HL-60/S4 treated with phorbol 12-myristate 13-acetate at 8.2 ng/mL for 4 days and 3 days (cell line): ENCODE data around the gene EFNB2.

Source experiments
- in situ Hi-C: fragments of 300-500 bp; cut with MboI; formaldehyde crosslinking; loops from 2 replicates; pipeline ENCODE4 v1.15.0; 2022; ENCODE audit warnings: low sequenced_read_pairs

Gene EFNB2

GRCh38 chr13:106488686-106489085, 46.8 kb downstream of the EFNB2 start:
- in situ Hi-C loops, result no loop called here

GRCh38 chr13:106488076-106488475, 47.4 kb downstream of the EFNB2 start:
- in situ Hi-C loops, result no loop called here

DNA sequence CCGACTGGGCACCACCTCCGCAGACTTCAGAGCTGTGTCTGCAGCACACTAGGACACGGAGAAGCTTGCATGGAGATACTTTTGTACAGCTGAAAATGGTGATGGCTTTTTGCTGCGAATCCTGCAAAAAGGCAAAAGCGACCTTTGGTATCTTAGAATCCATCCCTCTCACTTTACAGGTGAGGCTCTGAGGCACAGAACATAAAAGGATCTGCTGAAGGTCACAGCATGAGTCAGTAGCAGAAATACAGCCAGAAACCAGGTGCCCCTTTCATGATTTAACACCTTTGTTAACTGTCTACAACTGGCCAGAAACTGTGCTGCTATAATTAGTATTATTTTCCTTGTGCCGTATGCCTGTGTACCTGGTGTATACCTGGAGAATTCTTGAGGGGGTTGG, 48.3 kb downstream of the EFNB2 start:
- in situ Hi-C loops, result no loop called here

GRCh38 chr13:106486287-106486686, 49.2 kb downstream of the EFNB2 start:
- in situ Hi-C loops, result no loop called here

DNA sequence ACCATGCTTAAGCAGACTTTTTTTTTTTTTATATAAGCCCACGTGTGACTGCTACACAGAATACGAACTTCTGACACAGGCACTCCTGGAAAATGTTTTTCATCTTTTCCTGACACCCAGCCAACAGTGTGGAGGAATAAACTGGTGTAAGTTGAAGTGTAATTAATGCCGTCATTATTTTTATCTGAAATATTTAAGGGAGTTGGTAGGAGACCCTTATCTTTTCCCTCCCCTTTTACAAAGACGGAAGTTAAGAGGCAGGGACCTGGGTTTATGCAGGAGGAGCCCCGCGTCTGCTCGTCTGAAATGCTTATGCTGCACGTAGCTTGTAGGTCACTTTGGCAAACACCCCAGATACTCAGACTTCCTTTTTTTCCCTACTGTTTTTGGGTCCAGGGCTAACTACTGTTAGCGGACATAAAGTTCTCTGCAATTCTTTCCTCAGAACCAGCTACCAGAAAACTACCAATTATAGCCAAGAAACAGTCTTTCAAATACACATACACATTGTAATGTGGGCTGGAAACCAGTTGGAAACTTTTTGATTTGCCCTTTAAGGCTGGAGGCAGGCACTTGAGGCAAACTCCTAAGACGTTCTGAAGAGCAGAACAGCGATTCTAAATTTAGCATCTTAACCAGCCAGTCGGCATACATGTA, 50.8 kb downstream of the EFNB2 start:
- in situ Hi-C loops, result no loop called here

- in situ Hi-C loops, result no loop called here
Observed at GRCh38 chr13:106484084-106484483, 51.4 kb downstream of the EFNB2 start.

- in situ Hi-C loops, result no loop called here
Observed at GRCh38 chr13:106481919-106482318, 53.5 kb downstream of the EFNB2 start.

DNA sequence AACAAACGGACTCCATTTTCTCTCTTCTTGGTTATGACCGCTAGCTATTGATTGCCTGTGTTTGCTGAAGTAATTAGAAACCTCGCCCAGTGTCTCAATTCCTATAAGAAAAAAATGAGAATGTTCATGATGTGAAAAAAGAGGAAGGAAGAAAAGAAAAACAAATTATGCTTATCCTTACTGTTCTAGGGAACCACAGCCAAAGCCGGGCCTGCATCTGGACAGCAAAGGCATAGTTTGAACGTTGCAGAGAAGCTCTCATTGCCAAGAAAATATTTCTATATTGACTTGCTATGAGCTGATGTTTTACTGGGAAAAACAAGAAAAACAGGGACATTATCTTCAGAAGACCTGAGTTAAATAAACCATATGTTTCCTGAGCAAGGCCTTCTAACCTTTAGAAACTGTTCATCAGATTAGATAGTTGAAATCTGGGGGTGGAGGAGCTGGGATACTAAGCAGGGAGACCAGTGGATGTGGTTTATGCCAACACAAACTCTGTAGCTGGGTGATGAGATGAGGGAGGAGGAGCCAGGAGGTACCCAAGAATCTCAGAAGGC, 55.0 kb downstream of the EFNB2 start:
- in situ Hi-C loops, result no loop called here

DNA sequence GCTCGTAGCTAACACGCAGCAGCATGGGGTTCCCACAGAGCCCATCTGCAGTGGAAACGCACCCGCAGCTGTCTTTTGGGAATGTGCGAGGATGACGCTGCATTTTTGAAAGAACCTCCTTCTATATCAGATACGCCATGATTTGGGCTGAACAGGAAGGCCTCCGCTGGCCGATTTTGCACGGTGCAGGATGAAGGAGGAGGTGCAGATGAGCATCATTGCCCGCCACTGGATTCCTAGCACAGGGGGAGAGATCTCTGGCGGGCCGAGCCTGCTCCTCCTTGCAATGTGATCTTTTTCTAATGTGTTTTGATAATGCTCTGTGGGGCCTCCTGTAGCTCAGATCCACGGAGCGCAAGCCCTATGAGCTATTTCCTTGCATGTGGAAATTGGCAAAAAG, 55.5 kb downstream of the EFNB2 start:
- in situ Hi-C loops, result no loop called here

DNA sequence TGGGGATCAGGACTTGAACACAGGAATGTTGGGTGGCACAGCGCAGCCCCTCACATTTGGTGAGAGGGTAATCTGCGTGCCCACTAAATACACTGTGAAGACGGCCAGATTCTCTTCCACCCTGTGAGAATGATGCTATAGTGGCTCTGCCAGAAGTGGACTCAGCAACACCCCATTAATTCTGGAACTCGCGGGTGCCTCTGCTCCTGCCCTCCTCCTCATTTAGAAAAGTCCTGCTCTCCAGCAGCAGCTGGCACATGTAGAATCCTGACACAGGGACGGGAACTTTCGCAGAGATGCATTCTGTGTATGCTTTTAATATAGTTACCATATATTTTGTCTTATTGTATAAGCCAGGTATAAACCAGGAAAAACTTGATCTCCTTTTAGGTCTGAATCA, 57.3 kb downstream of the EFNB2 start:
- in situ Hi-C loops, result no loop called here

DNA sequence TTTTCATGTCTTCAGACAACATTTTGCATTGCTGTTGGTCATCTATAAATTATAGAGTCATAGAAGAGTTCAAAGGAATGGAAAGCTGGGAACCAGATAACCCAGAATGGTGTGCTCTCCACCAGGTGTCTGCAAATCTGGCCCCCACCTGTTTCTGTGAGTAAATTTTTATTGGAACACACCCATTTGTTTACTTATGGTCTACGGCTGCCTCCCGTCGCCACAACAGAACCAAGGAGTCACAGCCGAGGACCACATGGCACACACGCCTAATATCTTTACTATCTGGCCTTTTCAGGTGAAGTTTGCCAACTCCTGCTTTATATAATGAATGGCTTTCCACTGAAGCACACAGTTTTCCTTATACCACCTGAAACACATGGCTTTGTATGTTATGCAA, 58.2 kb downstream of the EFNB2 start:
- in situ Hi-C loops, result no loop called here

DNA sequence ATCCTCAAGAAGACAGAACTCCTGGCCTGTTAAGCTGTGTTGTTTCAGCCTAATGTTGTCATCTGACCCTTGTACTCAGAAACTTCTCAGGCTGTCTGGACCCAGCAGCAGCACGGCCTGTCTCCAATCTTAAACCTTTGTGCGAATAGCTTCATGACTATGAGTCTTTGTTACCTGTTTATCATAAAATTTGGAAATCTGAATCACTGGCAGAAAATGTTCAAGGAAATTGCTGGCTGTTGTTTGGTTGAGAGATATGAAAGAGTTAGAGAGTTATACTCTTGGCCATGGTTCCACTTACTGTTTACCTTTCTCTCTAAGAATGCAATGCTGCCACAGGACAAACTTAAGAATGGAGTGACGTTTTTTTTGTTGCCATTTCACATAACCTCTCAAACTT, 59.6 kb downstream of the EFNB2 start:
- in situ Hi-C loops, result no loop called here

DNA sequence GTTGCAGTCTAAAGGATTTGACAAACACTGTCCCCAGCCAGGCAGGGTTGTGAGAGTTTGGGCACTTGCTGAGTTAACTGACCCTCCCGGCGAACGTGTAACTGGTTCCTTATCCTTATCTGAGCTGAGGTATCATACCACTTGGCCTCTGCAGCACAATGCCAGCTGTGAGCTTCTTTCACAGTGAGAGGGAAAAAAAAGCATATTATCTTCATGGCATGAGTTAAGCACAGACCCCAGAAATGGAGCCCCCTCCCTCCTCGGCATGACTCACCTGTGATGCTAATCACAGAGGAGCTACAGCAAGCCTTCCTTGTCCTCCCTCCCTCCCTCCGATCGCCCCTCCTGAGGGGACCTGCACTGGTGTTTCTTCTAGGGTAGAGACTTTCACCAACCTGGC, 60.5 kb downstream of the EFNB2 start:
- in situ Hi-C loops, result no loop called here

DNA sequence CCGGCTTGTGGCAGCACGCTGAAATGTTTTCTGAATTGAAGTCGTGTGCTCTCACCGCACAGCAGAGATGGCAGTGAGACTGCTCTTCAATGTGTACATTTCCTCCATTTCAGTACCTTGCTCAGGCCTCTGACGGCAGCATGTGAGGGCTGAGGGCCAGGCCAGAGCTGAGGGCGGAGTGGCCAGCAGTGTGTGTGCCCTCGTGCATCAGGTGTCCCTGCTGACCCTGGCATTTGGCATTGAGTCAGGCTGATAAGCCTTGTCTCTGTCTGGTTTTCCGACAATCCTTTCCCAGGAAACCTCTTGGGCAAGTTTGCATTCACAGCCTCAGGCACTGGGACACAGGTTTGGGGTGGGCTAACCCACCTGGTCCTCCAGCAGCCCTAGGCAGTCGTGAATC, 62.3 kb downstream of the EFNB2 start:
- in situ Hi-C loops, result no loop called here

DNA sequence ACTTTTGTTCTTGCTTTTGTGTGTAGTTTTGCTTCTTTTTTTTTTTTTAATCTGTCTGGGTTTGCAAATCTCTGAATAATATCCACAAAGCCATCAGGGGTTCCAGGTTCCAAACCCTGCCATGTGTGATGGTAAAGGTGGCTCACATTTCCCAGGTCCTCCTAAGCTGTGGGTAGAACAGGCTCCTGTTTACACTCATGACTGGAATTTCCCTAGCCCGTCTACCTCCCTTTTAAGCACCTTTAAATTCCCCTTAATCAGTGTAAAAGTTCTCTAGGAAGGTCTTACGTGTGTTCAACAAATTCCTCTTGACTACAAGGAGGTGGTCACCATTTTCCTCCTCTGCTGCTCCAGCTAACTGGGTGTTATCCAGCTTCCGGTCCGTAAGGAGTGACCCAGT, 62.8 kb downstream of the EFNB2 start:
- in situ Hi-C loops, result no loop called here

DNA sequence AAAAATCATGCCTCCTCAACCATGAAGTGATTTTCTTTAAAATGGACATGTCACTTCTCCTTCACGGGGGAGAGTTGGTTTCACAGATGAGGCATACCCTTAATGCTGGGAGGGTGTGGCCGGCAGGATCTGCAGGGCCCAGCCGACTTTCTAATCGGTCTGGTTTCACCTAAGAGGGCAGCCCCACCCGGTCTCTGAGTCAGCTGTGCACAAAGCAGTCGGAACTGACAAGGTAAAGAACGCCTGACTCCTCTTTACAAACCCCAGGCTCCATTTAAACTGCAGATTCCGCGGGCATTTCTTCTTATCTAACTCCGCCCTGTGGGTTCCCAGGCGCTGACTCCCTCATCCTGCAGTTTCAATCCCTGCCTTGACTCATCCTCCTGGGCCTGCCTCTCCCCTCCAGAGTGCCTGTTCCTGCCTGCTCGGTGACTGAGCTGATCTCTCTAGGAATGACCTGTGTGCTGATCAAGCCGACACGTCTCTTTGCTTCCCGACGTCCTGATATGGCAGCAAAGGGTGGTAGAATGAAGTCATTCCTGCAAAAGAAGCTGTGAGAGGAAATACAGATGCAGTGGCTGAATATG, 63.4 kb downstream of the EFNB2 start:
- in situ Hi-C loops, result no loop called here

DNA sequence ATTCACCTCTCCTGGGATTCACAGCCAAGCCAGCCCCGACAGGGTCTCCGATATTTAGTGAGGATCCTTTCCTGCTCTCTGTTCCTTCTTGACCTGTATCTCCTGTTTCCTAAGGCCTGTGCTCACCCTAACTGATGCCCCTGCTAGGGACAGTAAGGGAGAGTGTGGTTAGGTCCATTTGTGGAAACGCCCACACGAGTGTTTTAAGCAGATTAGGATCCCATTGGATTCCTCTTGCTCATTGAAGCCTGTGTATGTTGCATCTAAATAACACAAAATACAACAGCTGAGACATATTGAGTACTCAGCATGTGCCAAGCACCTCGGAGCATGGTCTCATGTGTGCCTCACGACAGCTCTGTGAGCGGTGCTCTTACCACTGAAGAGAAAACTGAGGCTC, 64.9 kb downstream of the EFNB2 start:
- in situ Hi-C loops, result no loop called here

- in situ Hi-C loops, result no loop called here
Observed at GRCh38 chr13:106468744-106469590, 66.5 kb downstream of the EFNB2 start.

GRCh38 chr13:106468207-106468606, 67.3 kb downstream of the EFNB2 start:
- in situ Hi-C loops, result no loop called here

DNA sequence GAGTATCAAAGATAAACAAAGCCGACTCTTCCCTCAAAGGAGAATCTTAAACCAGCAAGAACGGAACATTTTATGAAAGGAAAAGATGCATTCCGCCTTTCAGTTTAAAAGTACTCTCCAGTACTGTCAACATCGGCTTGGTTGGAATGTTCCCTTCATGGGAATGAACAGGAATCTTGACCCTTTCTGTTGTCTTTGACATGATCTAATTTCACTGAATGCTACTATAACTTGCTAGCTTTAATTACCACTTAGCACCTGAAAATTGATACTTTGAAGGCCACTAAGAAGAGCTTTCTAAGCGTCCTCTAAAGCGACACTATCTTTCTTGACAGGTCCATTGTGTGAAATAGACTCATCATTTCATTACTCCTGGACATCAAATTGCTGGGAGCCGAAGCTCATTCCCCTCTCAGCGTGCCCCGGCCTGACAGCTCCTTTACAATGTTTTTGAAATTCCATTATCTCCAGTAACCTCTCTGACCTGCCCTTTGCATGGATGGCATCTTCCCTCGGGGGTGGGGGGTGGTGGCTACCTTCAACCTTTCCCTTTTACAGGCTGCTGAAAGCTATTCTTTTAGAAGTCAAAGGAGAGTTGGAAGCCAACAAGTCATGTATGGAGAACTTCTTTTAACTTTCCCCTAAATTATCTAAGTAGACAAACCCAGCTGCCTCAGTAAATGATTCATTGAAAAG, 67.9 kb downstream of the EFNB2 start:
- in situ Hi-C loops, result no loop called here

GRCh38 chr13:106466691-106467426, 68.6 kb downstream of the EFNB2 start:
- in situ Hi-C loops, result no loop called here
